ENCODE measurements around the gene TM4SF4.

TM4SF4 gene

DNA sequence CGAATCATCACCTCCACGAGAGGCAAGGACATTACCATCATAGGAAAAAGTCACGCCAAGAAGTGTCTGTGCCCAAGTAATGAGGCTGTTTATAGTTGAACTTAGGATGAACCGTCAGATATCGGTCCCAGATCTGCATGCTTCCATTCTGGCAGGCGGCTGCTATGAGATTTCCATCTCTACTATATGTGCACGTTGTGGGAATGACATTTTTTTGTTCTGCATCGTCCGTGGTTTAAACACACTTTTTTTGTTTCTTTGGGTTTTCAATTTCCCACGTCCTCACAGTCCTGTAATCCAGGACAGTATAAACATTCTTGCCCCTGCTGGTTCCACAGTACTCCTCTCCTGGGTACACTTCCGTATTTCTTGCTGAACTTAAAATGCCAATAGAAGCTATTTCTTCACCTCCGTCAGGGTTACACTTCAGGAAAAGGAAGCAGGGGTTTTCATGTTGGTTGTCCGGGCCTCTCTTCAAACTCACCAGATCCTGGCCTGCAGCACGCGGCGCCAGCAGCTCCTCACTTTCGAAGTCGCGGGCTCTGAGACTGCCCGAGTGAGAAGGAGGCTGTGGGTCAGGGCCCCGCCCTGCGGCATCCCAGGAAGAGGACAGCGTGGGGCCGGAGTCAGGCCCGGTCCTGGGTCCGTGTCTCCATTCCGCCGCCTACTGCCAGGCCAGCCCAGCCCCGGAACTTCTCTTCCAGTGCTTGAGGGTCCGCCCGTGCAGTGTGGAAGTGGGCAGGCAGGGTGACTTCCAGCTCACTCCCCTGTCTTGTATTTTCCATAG is 9.8 kb upstream of the TM4SF4 start:
- no peaks in the 10 kb centered on the region for H3K36me3 ChIP-seq (replicated peaks; ENCODE audit: insufficient read depth, low read length)
- TF ChIP-seq CTCF (IDR thresholded peaks at IDR 0.05; ENCODE audit: low read length) (no peak), EZH2phosphoT487 (IDR thresholded peaks at IDR 0.05; ENCODE audit: low read length) (no peak), EZH2 (optimal IDR thresholded peaks at IDR 0.05; ENCODE audit: low read depth, low read length) (no peak)
- H3K9me2 ChIP-seq (replicated peaks; ENCODE audit: insufficient read depth, low read length): no peaks in the 10 kb centered on the region
- no peaks in the 10 kb centered on the region for H3F3A ChIP-seq (ENCODE audit: insufficient read depth, low read length)
- no peaks in the 10 kb centered on the region for H3K27me3 ChIP-seq (replicated peaks; ENCODE audit: insufficient read depth, low read length)
- peaks cover 17% of the 10 kb centered on the region for H3K4me1 ChIP-seq (ENCODE audit: low read length)
- no peak overlapping the region for H2AFZ ChIP-seq (ENCODE audit: low read length)
- no peaks in the 10 kb centered on the region for H3K79me2 ChIP-seq (ENCODE audit: low read length)
- H3K9me3 ChIP-seq (replicated peaks; ENCODE audit: insufficient read depth, low read length): no peaks in the 10 kb centered on the region
- no peak overlapping the region for H3K9ac ChIP-seq (ENCODE audit: low read length)
- H4K20me1 ChIP-seq (ENCODE audit: insufficient read depth, low read length): no peaks in the 10 kb centered on the region
- no peak overlapping the region for H3K27ac ChIP-seq (ENCODE audit: low read length)
- H3K4me3 ChIP-seq (ENCODE audit: low read length): no peak overlapping the region
- DNase-seq: no peak
- H3K4me2 ChIP-seq (ENCODE audit: low read depth, low read length): no peak overlapping the region

GRCh38 chr3:149465351-149465883 is 9.1 kb upstream of the TM4SF4 start:
- no peak overlapping the region for H3K4me2 ChIP-seq (ENCODE audit: low read depth, low read length)
- H3K9ac ChIP-seq (ENCODE audit: low read length): no peak overlapping the region
- H3K79me2 ChIP-seq (ENCODE audit: low read length): no peaks in the 10 kb centered on the region
- H3K9me3 ChIP-seq (replicated peaks; ENCODE audit: insufficient read depth, low read length): no peaks in the 10 kb centered on the region
- DNase-seq: no peak
- no peaks in the 10 kb centered on the region for H3K36me3 ChIP-seq (replicated peaks; ENCODE audit: insufficient read depth, low read length)
- H4K20me1 ChIP-seq (ENCODE audit: insufficient read depth, low read length): no peaks in the 10 kb centered on the region
- H3F3A ChIP-seq (ENCODE audit: insufficient read depth, low read length): no peaks in the 10 kb centered on the region
- no peaks in the 10 kb centered on the region for H3K9me2 ChIP-seq (replicated peaks; ENCODE audit: insufficient read depth, low read length)
- no peaks in the 10 kb centered on the region for H3K27me3 ChIP-seq (replicated peaks; ENCODE audit: insufficient read depth, low read length)
- TF ChIP-seq EZH2 (optimal IDR thresholded peaks at IDR 0.05; ENCODE audit: low read depth, low read length) (no peak), CTCF (IDR thresholded peaks at IDR 0.05; ENCODE audit: low read length) (no peak), EZH2phosphoT487 (IDR thresholded peaks at IDR 0.05; ENCODE audit: low read length) (no peak)
- no peak overlapping the region for H3K27ac ChIP-seq (ENCODE audit: low read length)
- H2AFZ ChIP-seq (ENCODE audit: low read length): no peak overlapping the region
- peaks cover 17% of the 10 kb centered on the region for H3K4me1 ChIP-seq (ENCODE audit: low read length)
- no peak overlapping the region for H3K4me3 ChIP-seq (ENCODE audit: low read length)

GRCh38 chr3:149466192-149466591 is 8.3 kb upstream of the TM4SF4 start:
- no peak for TF ChIP-seq CTCF (IDR thresholded peaks at IDR 0.05; ENCODE audit: low read length)
- TF ChIP-seq EZH2 (optimal IDR thresholded peaks at IDR 0.05; ENCODE audit: low read depth, low read length): no peak
- TF ChIP-seq EZH2phosphoT487 (IDR thresholded peaks at IDR 0.05; ENCODE audit: low read length): no peak
- no peaks in the 10 kb centered on the region for H3K9me2 ChIP-seq (replicated peaks; ENCODE audit: insufficient read depth, low read length)
- peaks cover 17% of the 10 kb centered on the region for H3K4me1 ChIP-seq (ENCODE audit: low read length)
- no peaks in the 10 kb centered on the region for H4K20me1 ChIP-seq (ENCODE audit: insufficient read depth, low read length)
- H3K4me2 ChIP-seq (ENCODE audit: low read depth, low read length): no peak overlapping the region
- no peaks in the 10 kb centered on the region for H3K9me3 ChIP-seq (replicated peaks; ENCODE audit: insufficient read depth, low read length)
- H3K9ac ChIP-seq (ENCODE audit: low read length): no peak overlapping the region
- H3K36me3 ChIP-seq (replicated peaks; ENCODE audit: insufficient read depth, low read length): no peaks in the 10 kb centered on the region
- H3K27me3 ChIP-seq (replicated peaks; ENCODE audit: insufficient read depth, low read length): no peaks in the 10 kb centered on the region
- no peaks in the 10 kb centered on the region for H3K79me2 ChIP-seq (ENCODE audit: low read length)
- no peak overlapping the region for H3K4me3 ChIP-seq (ENCODE audit: low read length)
- H3F3A ChIP-seq (ENCODE audit: insufficient read depth, low read length): no peaks in the 10 kb centered on the region
- H2AFZ ChIP-seq (ENCODE audit: low read length): no peak overlapping the region
- H3K27ac ChIP-seq (ENCODE audit: low read length): no peak overlapping the region
- no peak for DNase-seq
